ENCODE measurements around the gene NMNAT3.

DNA sequence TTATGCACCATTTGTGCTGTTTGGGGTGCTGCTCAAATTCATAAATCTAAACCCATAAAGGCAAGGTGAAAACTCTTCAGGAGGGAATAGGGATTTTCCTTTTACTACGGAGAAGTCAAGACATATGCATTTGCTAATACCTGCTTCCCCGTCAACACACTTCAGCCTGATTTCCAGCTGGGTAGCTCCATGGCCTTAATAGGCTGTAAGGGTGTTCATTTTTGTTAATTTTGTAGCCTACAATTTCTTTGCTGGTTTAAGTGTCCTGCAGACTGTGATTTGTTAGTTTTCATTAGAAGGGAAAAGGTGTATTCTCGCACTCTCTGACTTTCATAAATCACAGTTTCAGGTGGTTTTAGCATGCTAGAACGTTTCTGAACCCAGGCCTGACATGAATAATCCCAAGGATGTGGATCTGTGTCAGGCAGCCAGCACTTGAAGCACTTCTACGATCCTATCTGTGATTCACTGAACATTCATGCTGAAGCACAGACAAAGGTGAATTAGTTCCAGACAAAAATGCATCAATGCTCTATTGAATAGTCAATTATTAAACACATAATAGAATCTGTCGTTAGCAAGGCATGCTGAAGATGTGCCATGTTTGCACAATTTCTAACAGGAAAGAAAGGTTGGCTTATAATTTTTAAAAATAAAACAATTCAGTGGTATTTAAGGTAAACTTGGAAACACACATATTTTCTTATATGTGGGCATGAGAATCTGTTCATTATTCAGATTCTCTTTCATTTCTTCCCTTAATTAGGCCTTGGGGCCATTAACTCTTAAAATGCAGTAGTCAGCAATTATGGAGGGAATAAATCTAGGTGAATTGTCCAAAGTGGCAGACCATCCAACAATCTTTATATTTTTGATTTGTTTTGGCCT, 17.9 kb upstream of the NMNAT3 start:
- TF ChIP-seq, protein P1, sequence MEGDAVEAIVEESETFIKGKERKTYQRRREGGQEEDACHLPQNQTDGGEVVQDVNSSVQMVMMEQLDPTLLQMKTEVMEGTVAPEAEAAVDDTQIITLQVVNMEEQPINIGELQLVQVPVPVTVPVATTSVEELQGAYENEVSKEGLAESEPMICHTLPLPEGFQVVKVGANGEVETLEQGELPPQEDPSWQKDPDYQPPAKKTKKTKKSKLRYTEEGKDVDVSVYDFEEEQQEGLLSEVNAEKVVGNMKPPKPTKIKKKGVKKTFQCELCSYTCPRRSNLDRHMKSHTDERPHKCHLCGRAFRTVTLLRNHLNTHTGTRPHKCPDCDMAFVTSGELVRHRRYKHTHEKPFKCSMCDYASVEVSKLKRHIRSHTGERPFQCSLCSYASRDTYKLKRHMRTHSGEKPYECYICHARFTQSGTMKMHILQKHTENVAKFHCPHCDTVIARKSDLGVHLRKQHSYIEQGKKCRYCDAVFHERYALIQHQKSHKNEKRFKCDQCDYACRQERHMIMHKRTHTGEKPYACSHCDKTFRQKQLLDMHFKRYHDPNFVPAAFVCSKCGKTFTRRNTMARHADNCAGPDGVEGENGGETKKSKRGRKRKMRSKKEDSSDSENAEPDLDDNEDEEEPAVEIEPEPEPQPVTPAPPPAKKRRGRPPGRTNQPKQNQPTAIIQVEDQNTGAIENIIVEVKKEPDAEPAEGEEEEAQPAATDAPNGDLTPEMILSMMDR (IDR thresholded peaks at IDR 0.05), result no peak
- TF ChIP-seq EP300 (IDR thresholded peaks at IDR 0.05) (no peak), POLR2A (IDR thresholded peaks at IDR 0.05) (no peak)

All from upper lobe of left lung (tissue), 4 donors.